ENCODE data around the gene RNF220.

The RNF220 gene

DNA sequence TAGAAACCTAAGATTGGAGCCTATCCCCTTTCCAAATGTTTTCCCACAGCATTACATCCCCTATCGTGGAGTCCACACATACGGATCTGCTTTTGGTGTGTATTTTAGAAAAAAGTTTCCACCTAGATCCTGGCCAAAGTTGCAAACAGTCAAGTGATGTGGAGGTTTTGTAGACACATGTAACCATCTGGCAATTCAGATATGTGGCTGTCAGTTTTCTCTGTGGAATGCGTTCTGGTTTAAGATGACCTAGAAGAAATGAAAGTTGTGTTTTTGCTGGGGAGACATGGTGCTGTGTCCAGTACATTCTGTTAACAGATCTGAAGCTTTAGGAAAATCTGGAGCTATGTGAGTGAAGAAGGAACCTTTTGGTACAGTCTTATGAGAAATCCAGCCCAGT is 14.8 kb downstream of the RNF220 start:
- Histone ChIP-seq H3K4me3 (ENCODE audit: low read length in 2 of 2) (no peak overlapping the region), H3K27ac (ENCODE audit: low read length) (no peak overlapping the region), H3K27me3 (ENCODE audit: control insufficient read depth in 1 of 2, insufficient read depth in 2 of 2, low read length in 2 of 2) (peaks cover 55 to 57% of the 10 kb centered on the region in 2 donors), H3K4me1 (ENCODE audit: control insufficient read depth, insufficient read depth, low read length) (peaks cover 24% of the 10 kb centered on the region), H3K9ac (ENCODE audit: low read length in 2 of 2) (no peak overlapping the region), H3K36me3 (ENCODE audit: control insufficient read depth in 2 of 2, insufficient read depth in 2 of 2, low read length in 2 of 2) (no peaks in the 10 kb centered on the region), H3K9me3 (ENCODE audit: control insufficient read depth in 2 of 2, low read length in 2 of 2) (no peaks in the 10 kb centered on the region)

DNA sequence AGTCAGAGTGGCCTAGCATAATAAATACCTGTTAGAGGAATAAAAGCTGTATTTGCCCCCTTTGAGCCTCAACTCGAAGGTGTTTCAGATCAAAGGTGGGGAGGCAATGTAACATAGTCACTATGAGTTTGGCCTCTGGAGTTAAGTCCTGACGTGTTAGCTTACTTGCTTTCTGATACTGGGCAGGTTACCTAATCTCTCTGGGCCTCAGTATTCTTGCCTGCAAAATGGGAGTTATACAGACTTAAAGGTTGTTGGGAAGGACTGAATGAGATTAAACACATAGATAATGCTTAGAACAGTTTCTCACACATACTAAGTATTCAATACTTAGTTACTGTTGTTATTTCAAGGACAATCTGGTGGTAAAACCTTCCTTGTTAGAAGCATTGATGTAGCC is 15.5 kb downstream of the RNF220 start:
- peaks cover 24% of the 10 kb centered on the region for H3K4me1 ChIP-seq (ENCODE audit: control insufficient read depth, insufficient read depth, low read length)
- H3K27ac ChIP-seq (ENCODE audit: low read length): no peak overlapping the region
- H3K4me3 ChIP-seq (ENCODE audit: low read length in 2 of 2): no peak overlapping the region
- no peaks in the 10 kb centered on the region for H3K36me3 ChIP-seq (ENCODE audit: control insufficient read depth in 2 of 2, insufficient read depth in 2 of 2, low read length in 2 of 2)
- H3K9me3 ChIP-seq (ENCODE audit: control insufficient read depth in 2 of 2, low read length in 2 of 2): no peaks in the 10 kb centered on the region
- H3K27me3 ChIP-seq (ENCODE audit: control insufficient read depth in 1 of 2, insufficient read depth in 2 of 2, low read length in 2 of 2): peaks cover 51 to 57% of the 10 kb centered on the region in 2 donors
- no peak overlapping the region for H3K9ac ChIP-seq (ENCODE audit: low read length in 2 of 2)

DNA sequence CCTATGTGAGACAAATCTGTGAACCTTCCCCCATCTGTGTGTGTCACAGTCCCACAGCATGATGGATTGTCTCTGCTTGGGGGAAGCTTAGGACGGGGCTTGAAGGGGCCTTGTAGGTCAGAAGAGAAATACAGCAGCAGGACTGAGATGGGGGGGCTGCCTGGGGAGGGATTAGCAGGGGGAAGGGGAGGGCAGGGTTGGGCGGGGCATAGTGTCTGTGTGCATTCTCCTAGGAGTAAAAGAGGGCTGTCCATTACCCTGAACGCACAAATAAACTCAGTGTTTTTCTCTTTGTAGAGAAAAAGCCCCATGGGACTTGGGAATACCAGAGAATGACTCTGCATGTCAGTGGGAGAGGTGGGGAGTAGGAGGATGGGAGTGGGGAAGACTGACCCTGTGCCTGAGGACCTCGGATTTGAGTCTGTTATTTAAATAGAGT is 16.4 kb downstream of the RNF220 start:
- H3K27ac ChIP-seq (ENCODE audit: low read length): no peak overlapping the region
- no peak overlapping the region for H3K4me3 ChIP-seq (ENCODE audit: low read length in 2 of 2)
- no peaks in the 10 kb centered on the region for H3K9me3 ChIP-seq (ENCODE audit: control insufficient read depth in 2 of 2, low read length in 2 of 2)
- H3K36me3 ChIP-seq (ENCODE audit: control insufficient read depth in 2 of 2, insufficient read depth in 2 of 2, low read length in 2 of 2): no peaks in the 10 kb centered on the region
- H3K27me3 ChIP-seq (ENCODE audit: control insufficient read depth in 1 of 2, insufficient read depth in 2 of 2, low read length in 2 of 2): peaks cover 42 to 48% of the 10 kb centered on the region in 2 donors
- H3K9ac ChIP-seq (ENCODE audit: low read length in 2 of 2): no peak overlapping the region
- H3K4me1 ChIP-seq (ENCODE audit: control insufficient read depth, insufficient read depth, low read length): peaks cover 24% of the 10 kb centered on the region

DNA sequence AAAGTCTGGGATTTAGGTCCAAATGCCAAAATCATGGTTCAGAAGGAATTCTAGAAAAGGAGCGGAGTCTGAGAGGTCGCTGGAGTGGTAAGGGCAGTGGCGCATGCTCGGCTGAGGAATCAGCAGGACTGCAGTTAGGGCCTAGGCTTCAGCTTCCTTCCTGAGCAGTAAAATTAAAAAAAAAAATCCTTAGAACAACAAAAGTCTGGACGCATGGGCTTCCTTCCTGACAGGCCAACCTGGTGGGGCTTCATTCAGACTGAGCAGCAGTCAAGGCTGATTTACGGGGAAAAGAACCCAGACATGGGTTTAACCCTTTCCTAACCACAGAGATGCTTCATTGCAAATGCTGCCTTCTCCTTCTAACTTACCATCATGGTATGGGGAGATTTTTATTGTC is 17.1 kb downstream of the RNF220 start:
- H3K27ac ChIP-seq (ENCODE audit: low read length): no peak overlapping the region

GRCh38 chr1:44423591-44424537 is 18.8 kb downstream of the RNF220 start:
- Histone ChIP-seq H3K27ac (ENCODE audit: low read length) (peak overlapping the region; percentile 6), H3K4me3 (ENCODE audit: low read length in 2 of 2) (peak overlapping the region; percentile 38 to 52), H3K4me1 (ENCODE audit: control insufficient read depth, insufficient read depth, low read length) (peaks cover 9% of the 10 kb centered on the region), H3K36me3 (ENCODE audit: control insufficient read depth in 2 of 2, insufficient read depth in 2 of 2, low read length in 2 of 2) (no peaks in the 10 kb centered on the region), H3K9ac (ENCODE audit: low read length in 2 of 2) (peak overlapping the region in 1 of 2 donors; percentile 21), H3K9me3 (ENCODE audit: control insufficient read depth in 2 of 2, low read length in 2 of 2) (no peaks in the 10 kb centered on the region), H3K27me3 (ENCODE audit: control insufficient read depth in 1 of 2, insufficient read depth in 2 of 2, low read length in 2 of 2) (peaks cover 20 to 42% of the 10 kb centered on the region in 2 donors)

More for the DNA sequence above, 17.1 kb downstream of the RNF220 start:
- H3K36me3 ChIP-seq (ENCODE audit: control insufficient read depth in 2 of 2, insufficient read depth in 2 of 2, low read length in 2 of 2): no peaks in the 10 kb centered on the region
- peaks cover 23% of the 10 kb centered on the region for H3K4me1 ChIP-seq (ENCODE audit: control insufficient read depth, insufficient read depth, low read length)
- peaks cover 35 to 43% of the 10 kb centered on the region in 2 donors for H3K27me3 ChIP-seq (ENCODE audit: control insufficient read depth in 1 of 2, insufficient read depth in 2 of 2, low read length in 2 of 2)
- no peaks in the 10 kb centered on the region for H3K9me3 ChIP-seq (ENCODE audit: control insufficient read depth in 2 of 2, low read length in 2 of 2)
- H3K9ac ChIP-seq (ENCODE audit: low read length in 2 of 2): no peak overlapping the region
- H3K4me3 ChIP-seq (ENCODE audit: low read length in 2 of 2): no peak overlapping the region

DNA sequence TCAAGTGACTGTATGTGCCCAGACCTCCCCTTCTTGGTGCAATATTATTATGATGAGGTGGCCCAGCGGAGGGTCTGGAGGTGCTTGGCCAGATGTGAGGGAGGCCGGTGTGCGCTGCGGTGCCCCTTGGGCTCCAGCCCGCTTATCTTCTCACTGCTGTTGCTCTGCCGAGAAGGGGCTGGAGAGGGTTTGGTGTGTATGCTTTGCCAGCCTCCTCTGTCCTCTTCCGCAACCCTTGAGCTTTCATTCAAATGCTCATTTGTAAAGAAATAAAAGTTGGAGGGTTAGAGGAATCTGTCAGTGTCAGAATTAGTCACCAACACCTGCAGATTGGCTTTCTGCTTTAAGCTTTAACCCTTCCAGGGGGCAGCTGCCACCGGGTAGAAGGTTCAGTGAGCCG is 19.7 kb downstream of the RNF220 start:
- Histone ChIP-seq H3K27ac (ENCODE audit: low read length) (no peak overlapping the region), H3K9ac (ENCODE audit: low read length in 2 of 2) (no peak overlapping the region), H3K4me3 (ENCODE audit: low read length in 2 of 2) (no peak overlapping the region), H3K27me3 (ENCODE audit: control insufficient read depth in 1 of 2, insufficient read depth in 2 of 2, low read length in 2 of 2) (peaks cover 15 to 35% of the 10 kb centered on the region in 2 donors), H3K9me3 (ENCODE audit: control insufficient read depth in 2 of 2, low read length in 2 of 2) (no peaks in the 10 kb centered on the region), H3K36me3 (ENCODE audit: control insufficient read depth in 2 of 2, insufficient read depth in 2 of 2, low read length in 2 of 2) (no peaks in the 10 kb centered on the region), H3K4me1 (ENCODE audit: control insufficient read depth, insufficient read depth, low read length) (peaks cover 9% of the 10 kb centered on the region)

DNA sequence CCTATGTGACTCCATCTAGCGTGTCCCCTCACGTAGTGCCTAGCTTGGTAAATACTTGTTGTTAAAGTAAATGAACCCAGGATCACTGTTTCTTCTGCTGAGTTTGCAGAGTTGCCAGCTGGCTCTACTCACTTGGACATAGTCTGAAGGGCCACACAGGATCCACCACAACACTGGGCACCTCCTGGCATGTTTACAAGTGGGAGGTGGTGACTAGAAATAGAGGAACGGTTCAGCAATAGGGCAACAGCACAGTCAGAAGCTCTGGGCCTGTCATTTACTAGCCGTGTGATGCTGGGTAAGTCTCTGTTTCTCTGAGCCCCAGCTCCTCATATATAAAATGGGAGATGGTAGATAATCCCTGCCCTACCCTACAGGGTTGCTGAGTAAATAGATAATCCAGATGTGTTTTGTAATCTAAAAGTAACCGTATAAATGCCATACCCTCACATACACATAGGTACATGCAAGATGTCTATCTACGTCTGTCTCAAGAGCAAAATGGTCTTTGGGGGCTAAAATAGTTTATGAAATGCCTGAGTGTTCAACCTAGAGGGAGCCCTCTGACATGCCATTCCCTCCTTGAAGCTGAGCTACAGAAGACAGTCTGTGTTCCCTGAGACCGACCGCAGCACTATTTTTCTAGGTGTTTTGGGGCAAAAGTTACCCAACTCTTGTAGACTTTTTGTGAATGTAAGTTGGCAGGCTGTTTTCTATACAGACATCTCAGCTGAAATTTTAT is 20.5 kb downstream of the RNF220 start:
- H3K9me3 ChIP-seq (ENCODE audit: control insufficient read depth in 2 of 2, low read length in 2 of 2): no peaks in the 10 kb centered on the region
- H3K9ac ChIP-seq (ENCODE audit: low read length in 2 of 2): no peak overlapping the region
- H3K4me3 ChIP-seq (ENCODE audit: low read length in 2 of 2): no peak overlapping the region
- no peak overlapping the region for H3K27ac ChIP-seq (ENCODE audit: low read length)
- peaks cover 8 to 27% of the 10 kb centered on the region in 2 donors for H3K27me3 ChIP-seq (ENCODE audit: control insufficient read depth in 1 of 2, insufficient read depth in 2 of 2, low read length in 2 of 2)
- no peaks in the 10 kb centered on the region for H3K36me3 ChIP-seq (ENCODE audit: control insufficient read depth in 2 of 2, insufficient read depth in 2 of 2, low read length in 2 of 2)
- H3K4me1 ChIP-seq (ENCODE audit: control insufficient read depth, insufficient read depth, low read length): peaks cover 9% of the 10 kb centered on the region

GRCh38 chr1:44431861-44432260 is 26.8 kb downstream of the RNF220 start:
- no peak overlapping the region for H3K9ac ChIP-seq (ENCODE audit: low read length in 2 of 2)
- no peaks in the 10 kb centered on the region for H3K36me3 ChIP-seq (ENCODE audit: control insufficient read depth in 2 of 2, insufficient read depth in 2 of 2, low read length in 2 of 2)
- H3K4me1 ChIP-seq (ENCODE audit: control insufficient read depth, insufficient read depth, low read length): no peaks in the 10 kb centered on the region
- no peaks in the 10 kb centered on the region for H3K9me3 ChIP-seq (ENCODE audit: control insufficient read depth in 2 of 2, low read length in 2 of 2)
- no peak overlapping the region for H3K27ac ChIP-seq (ENCODE audit: low read length)
- no peak overlapping the region for H3K4me3 ChIP-seq (ENCODE audit: low read length in 2 of 2)
- H3K27me3 ChIP-seq (ENCODE audit: control insufficient read depth in 1 of 2, insufficient read depth in 2 of 2, low read length in 2 of 2): peaks cover 6 to 10% of the 10 kb centered on the region in 2 donors

DNA sequence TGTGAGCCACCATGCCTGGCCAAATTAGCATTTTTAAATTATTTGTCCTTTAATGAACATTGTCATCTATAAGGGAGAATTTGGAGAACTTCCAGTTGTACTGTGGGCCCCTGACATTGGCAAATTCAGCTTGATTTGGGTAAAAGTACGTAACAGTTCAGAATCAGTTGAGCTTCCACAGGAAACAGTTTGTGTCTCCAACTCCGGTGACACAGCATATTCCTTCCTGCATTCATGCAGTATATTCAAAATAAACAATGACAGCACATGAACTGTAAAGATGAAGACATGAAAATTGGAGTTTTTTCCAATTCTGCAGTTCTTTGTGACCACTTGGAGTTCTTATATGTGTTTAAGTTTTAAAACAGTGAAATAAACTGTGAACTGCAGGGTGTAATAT is 28.2 kb downstream of the RNF220 start:
- Histone ChIP-seq H3K4me1 (ENCODE audit: control insufficient read depth, insufficient read depth, low read length) (no peaks in the 10 kb centered on the region), H3K27ac (ENCODE audit: low read length) (no peak overlapping the region), H3K36me3 (ENCODE audit: control insufficient read depth in 2 of 2, insufficient read depth in 2 of 2, low read length in 2 of 2) (no peaks in the 10 kb centered on the region), H3K9ac (ENCODE audit: low read length in 2 of 2) (no peak overlapping the region), H3K4me3 (ENCODE audit: low read length in 2 of 2) (no peak overlapping the region), H3K9me3 (ENCODE audit: control insufficient read depth in 2 of 2, low read length in 2 of 2) (no peaks in the 10 kb centered on the region), H3K27me3 (ENCODE audit: control insufficient read depth in 1 of 2, insufficient read depth in 2 of 2, low read length in 2 of 2) (peaks cover 5 to 6% of the 10 kb centered on the region in 2 donors)

GRCh38 chr1:44436401-44437106 is 31.5 kb downstream of the RNF220 start:
- H3K9ac ChIP-seq (ENCODE audit: low read length in 2 of 2): no peak overlapping the region
- H3K36me3 ChIP-seq (ENCODE audit: control insufficient read depth in 2 of 2, insufficient read depth in 2 of 2, low read length in 2 of 2): no peaks in the 10 kb centered on the region
- H3K4me1 ChIP-seq (ENCODE audit: control insufficient read depth, insufficient read depth, low read length): no peaks in the 10 kb centered on the region
- H3K4me3 ChIP-seq (ENCODE audit: low read length in 2 of 2): no peak overlapping the region
- H3K27ac ChIP-seq (ENCODE audit: low read length): no peak overlapping the region
- H3K9me3 ChIP-seq (ENCODE audit: control insufficient read depth in 2 of 2, low read length in 2 of 2): no peaks in the 10 kb centered on the region
- H3K27me3 ChIP-seq (ENCODE audit: control insufficient read depth in 1 of 2, insufficient read depth in 2 of 2, low read length in 2 of 2): peaks cover 0 to 3% of the 10 kb centered on the region in 2 donors

Measured in stomach smooth muscle (tissue), 2 donors.